Measurements from ENCODE around the gene SLC17A9.

DNA sequence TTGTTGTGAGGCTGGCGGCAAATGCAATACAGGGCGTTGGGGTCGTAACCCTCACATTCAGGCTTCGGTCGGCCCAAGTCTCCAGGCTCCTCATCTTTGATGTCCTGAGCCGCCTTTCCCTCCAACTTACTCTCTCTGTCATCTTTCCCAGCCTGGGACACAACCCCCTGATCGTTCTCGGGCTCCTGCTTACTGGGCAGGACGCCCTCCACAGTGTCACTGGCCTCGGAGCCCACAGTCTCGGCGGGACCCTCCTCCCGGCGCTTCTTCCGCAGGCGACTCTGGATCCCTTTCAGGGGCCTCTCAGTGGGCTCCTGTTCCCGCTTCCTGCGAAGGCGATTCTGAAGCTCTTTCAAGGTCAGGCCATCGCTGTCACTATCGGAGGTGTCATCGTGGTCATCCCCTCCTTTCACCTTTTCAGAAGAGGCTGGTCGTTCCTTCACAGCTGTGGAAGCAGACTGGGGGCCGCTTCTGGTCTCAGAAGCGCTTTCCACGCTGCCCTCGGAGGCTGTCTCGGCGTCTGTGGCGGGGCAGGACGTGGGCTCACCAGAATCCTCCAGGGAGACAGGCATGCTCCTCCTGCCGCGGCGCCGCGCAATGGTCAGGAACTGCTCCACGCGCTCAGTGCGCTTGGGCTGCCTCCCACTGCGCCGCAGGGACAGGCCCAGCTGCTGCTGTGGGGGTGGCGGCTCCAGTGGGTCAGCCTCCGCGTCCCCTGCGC is 41.6 kb upstream of the SLC17A9 start:
- TF ChIP-seq, protein P1, sequence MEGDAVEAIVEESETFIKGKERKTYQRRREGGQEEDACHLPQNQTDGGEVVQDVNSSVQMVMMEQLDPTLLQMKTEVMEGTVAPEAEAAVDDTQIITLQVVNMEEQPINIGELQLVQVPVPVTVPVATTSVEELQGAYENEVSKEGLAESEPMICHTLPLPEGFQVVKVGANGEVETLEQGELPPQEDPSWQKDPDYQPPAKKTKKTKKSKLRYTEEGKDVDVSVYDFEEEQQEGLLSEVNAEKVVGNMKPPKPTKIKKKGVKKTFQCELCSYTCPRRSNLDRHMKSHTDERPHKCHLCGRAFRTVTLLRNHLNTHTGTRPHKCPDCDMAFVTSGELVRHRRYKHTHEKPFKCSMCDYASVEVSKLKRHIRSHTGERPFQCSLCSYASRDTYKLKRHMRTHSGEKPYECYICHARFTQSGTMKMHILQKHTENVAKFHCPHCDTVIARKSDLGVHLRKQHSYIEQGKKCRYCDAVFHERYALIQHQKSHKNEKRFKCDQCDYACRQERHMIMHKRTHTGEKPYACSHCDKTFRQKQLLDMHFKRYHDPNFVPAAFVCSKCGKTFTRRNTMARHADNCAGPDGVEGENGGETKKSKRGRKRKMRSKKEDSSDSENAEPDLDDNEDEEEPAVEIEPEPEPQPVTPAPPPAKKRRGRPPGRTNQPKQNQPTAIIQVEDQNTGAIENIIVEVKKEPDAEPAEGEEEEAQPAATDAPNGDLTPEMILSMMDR (IDR thresholded peaks at IDR 0.05): no peak
- no peak for TF ChIP-seq POLR2A (IDR thresholded peaks at IDR 0.05)
